ENCODE data around the gene FIZ1. TPM values are rescaled to one million over a fixed set of nuclear protein-coding genes. Genes with fewer than 3 reads are reported as not detected.

The FIZ1 gene
- total and polyA plus RNA-seq, 2 of the 4 experiments (the other 2 are of a cell fraction) = 1.3 to 5.9 TPM

GRCh38 chr19:55644191-55644833 is 45.0 kb upstream of the FIZ1 start:
- no peak overlapping the region for H2BK15ac ChIP-seq (ENCODE audit: low read depth, low read length)
- peak overlapping the region; percentile 96 for H2AK9ac ChIP-seq (replicated peaks; ENCODE audit: low read depth, low read length, poor library complexity)
- H3K23ac ChIP-seq (ENCODE audit: low read depth, low read length) = peak overlapping the region; percentile 72; the same call in 1 of the 2 replicates
- intact Hi-C loops (cut with micrococcal nuclease) = no loop called here
- peaks cover 16% of the 10 kb centered on the region for H3K4me1 ChIP-seq (ENCODE audit: control insufficient read depth, insufficient read depth, low read length)
- BruUV-seq (replicated peaks) = no TSS peak
- TF ChIP-seq POLR2A (IDR thresholded peaks at IDR 0.05; ENCODE audit: low read depth, low read length) (no peak), NFE2L2 (IDR thresholded peaks at IDR 0.05; ENCODE audit: low read depth, low read length) (no peak), BHLHE40 (IDR thresholded peaks at IDR 0.05; ENCODE audit: low read depth, low read length) (no peak), RFX5 (IDR thresholded peaks at IDR 0.05; ENCODE audit: low read depth, low read length) (no peak), USF2 (IDR thresholded peaks at IDR 0.05; ENCODE audit: low read depth, low read length) (no peak), CEBPB (IDR thresholded peaks at IDR 0.05; ENCODE audit: low read depth, low read length) (no peak), CHD1 (IDR thresholded peaks at IDR 0.05; ENCODE audit: low read depth, low read length) (no peak), CTCF (conservative IDR thresholded peaks at IDR 0.05; ENCODE audit: low read depth, low read length) (no peak), SMC3 (IDR thresholded peaks at IDR 0.05; ENCODE audit: low read depth, low read length) (no peak), RCOR1 (IDR thresholded peaks at IDR 0.05; ENCODE audit: insufficient replicate concordance, low read length) (no peak), RAD21 (IDR thresholded peaks at IDR 0.05; ENCODE audit: low read length) (no peak), MAZ (IDR thresholded peaks at IDR 0.05; ENCODE audit: borderline replicate concordance, low read depth, low read length) (no peak), MXI1 (IDR thresholded peaks at IDR 0.05; ENCODE audit: borderline replicate concordance, low read depth, low read length) (no peak), MAFK (IDR thresholded peaks at IDR 0.05; ENCODE audit: low read depth, low read length) (no peak)
- H2BK5ac ChIP-seq (ENCODE audit: low read depth, low read length, poor library complexity, severe bottlenecking) = peak overlapping the region; percentile 1
- peak overlapping the region; percentile 68 to 72; a peak in 2 of 4 replicates for H4K8ac ChIP-seq (ENCODE audit: low read depth in 2 of 2, low read length in 2 of 2)
- H4K91ac ChIP-seq (ENCODE audit: insufficient read depth, low read depth, low read length) = peak overlapping the region; percentile 19
- no peaks in the 10 kb centered on the region for H4K20me1 ChIP-seq (ENCODE audit: insufficient read depth, low read length)
- ChIA-PET CTCF (no interaction called here), POLR2A (ENCODE audit: unreplicated experiment) (interaction anchor here (1.0 kb wide), 1 partner anchor 10 kb away, joined by 4 read pairs; no protein-coding TSS in a partner anchor)
- no peak for DNase-seq
- no peaks in the 10 kb centered on the region for H3K27me3 ChIP-seq (ENCODE audit: control insufficient read depth, insufficient read depth, low read length)
- peak overlapping the region; percentile 14 for H4K5ac ChIP-seq (ENCODE audit: low read depth, low read length)
- no peak overlapping the region for H3K18ac ChIP-seq (ENCODE audit: low read depth, low read length)
- peaks cover 13% of the 10 kb centered on the region for H3K36me3 ChIP-seq (ENCODE audit: control insufficient read depth, insufficient read depth, low read length)
- H3K4ac ChIP-seq (ENCODE audit: low read depth, low read length) = peak overlapping the region; percentile 79
- no peaks in the 10 kb centered on the region for H3K9me3 ChIP-seq (ENCODE audit: control insufficient read depth, insufficient read depth, low read length)
- no peaks in the 10 kb centered on the region for H3K9me1 ChIP-seq (ENCODE audit: insufficient read depth, low read length)
- no peak for ATAC-seq (ENCODE audit: low read depth)
- in situ Hi-C loops (cut with MboI; ENCODE audit: low sequenced_read_pairs) = loop anchor here (25.0 kb wide), 2 partner anchors 357 to 532 kb away; partner anchors contain the start of genes BRSK1, HSPBP1 and PPP1R12C
- peak overlapping the region; percentile 97 for H2AK5ac ChIP-seq (ENCODE audit: low read depth, low read length)
- dilution Hi-C loops (cut with HindIII; ENCODE audit: low sequenced_read_pairs, unreplicated experiment) = no loop called here
- H2AFZ ChIP-seq (replicated peaks; ENCODE audit: low read length, poor library complexity) = no peak overlapping the region
- peak overlapping the region; percentile 29 for H3K56ac ChIP-seq (ENCODE audit: extremely low read depth, insufficient read depth, low read length)
- 0% methylated on average over 2 of the region's 12 CpGs; no CpG with 5 or more reads in 1 of the 2 experiments for WGBS, 2 experiments (ENCODE audit: extremely low coverage in 2 of 2, insufficient read length in 1 of 2)
- no peak overlapping the region for H2BK20ac ChIP-seq (ENCODE audit: low read depth, low read length)
- H3K4me3 ChIP-seq (ENCODE audit: insufficient read depth, low read depth, low read length) = peak overlapping the region; percentile 74
- H3K4me2 ChIP-seq (ENCODE audit: low read depth, low read length) = peak overlapping the region; percentile 87
- no peak overlapping the region; the same call in 1 of the 2 replicates for H2BK120ac ChIP-seq (ENCODE audit: low read depth, low read length)
- H3K79me1 ChIP-seq (ENCODE audit: low read depth in 1 of 2, low read length in 2 of 2) = peaks cover 30 to 77% of the 10 kb centered on the region in 2 experiments
- peak overlapping the region; percentile 89; the same call in 1 of the 2 replicates for H3K14ac ChIP-seq (replicated peaks; ENCODE audit: low read depth, low read length)
- H3K9ac ChIP-seq (ENCODE audit: low read depth, low read length) = peak overlapping the region; percentile 84
- H3K27ac ChIP-seq (ENCODE audit: insufficient read depth, low read length) = peak overlapping the region; percentile 71
